CD14-positive monocyte (primary cell): ENCODE data around the gene RNASE12. TPM values are rescaled to one million over a fixed set of nuclear protein-coding genes. Genes with fewer than 3 reads are reported as not detected.
A peak's percentile ranks its signal among the peaks of the same experiment; 100 is the strongest.

Experiments
- DNase-seq, 3 donors: peaks; one replicate each; pipeline ENCODE4 v3.0.0-alpha.2; 2011 to 2022
- H2AFZ ChIP-seq: 2 replicates; pipeline ENCODE4 v1.6.0; 2012; ENCODE audit warnings: mild to moderate bottlenecking, low read depth, low read length, inconsistent platforms; ENCODE audit not compliant: insufficient read depth, poor library complexity, severe bottlenecking
- H3K27ac ChIP-seq, 2 donors: 1 replicate in 1 of 2; 2 replicates in 1 of 2; pipeline ENCODE4 v1.5.1; 2012 to 2013; ENCODE audit warnings: low read length in 2 of 2, control low read depth in 1 of 2, inconsistent platforms in 1 of 2, low read depth in 1 of 2, mild to moderate bottlenecking in 1 of 2
- H3K27me3 ChIP-seq, 2 donors: one replicate each; pipeline versions ENCODE4 v1.6.0 to v1.6.1; 2011 to 2013; ENCODE audit warnings: low read length in 2 of 2; ENCODE audit not compliant: control insufficient read depth in 2 of 2, insufficient read depth in 2 of 2
- H3K36me3 ChIP-seq, 2 donors: replicated peaks in 1 of 2; 1 replicate in 1 of 2; 2 replicates in 1 of 2; pipeline versions ENCODE4 v1.5.1 to v1.6.1; 2012 to 2013; ENCODE audit warnings: low read length in 2 of 2, control low read depth in 1 of 2, inconsistent platforms in 1 of 2, mild to moderate bottlenecking in 1 of 2; ENCODE audit not compliant: insufficient read depth in 2 of 2, control insufficient read depth in 1 of 2
- H3K4me1 ChIP-seq, 2 donors: 1 replicate in 1 of 2; 2 replicates in 1 of 2; pipeline versions ENCODE4 v1.5.1 to v1.6.1; 2012 to 2013; ENCODE audit warnings: low read length in 2 of 2, control low read depth in 1 of 2, inconsistent platforms in 1 of 2, mild to moderate bottlenecking in 1 of 2, moderate library complexity in 1 of 2; ENCODE audit not compliant: insufficient read depth in 2 of 2, control insufficient read depth in 1 of 2
- H3K4me2 ChIP-seq: replicated peaks from 2 replicates; pipeline ENCODE3; 2012; ENCODE audit warnings: low read length, moderate library complexity, mild to moderate bottlenecking; ENCODE audit not compliant: poor library complexity, severe bottlenecking; ENCODE audit errors: extremely low read depth
- H3K4me3 ChIP-seq, 3 experiments: fragments of 200-600 bp in 1 of 3; sonication (generic) in 1 of 3; replicated peaks in 1 of 3; 1 replicate in 2 of 3; 2 replicates in 1 of 3; pipeline ENCODE4 v1.5.1; 2011 to 2013; ENCODE audit warnings: low read length in 3 of 3, mild to moderate bottlenecking in 3 of 3, control low read depth in 2 of 3, low read depth in 2 of 3, inconsistent platforms in 1 of 3, moderate library complexity in 1 of 3
- H3K79me2 ChIP-seq: 2 replicates; pipeline ENCODE4 v1.6.0; 2012; ENCODE audit warnings: mild to moderate bottlenecking, control low read depth, inconsistent platforms, low read length, moderate library complexity; ENCODE audit not compliant: insufficient read depth
- H3K9ac ChIP-seq: 2 replicates; pipeline ENCODE4 v1.6.0; 2017; ENCODE audit warnings: low read length, mild to moderate bottlenecking; ENCODE audit not compliant: insufficient read depth, poor library complexity, severe bottlenecking
- H3K9me3 ChIP-seq, 2 donors: replicated peaks in 1 of 2; 1 replicate in 1 of 2; 2 replicates in 1 of 2; pipeline versions ENCODE4 v1.5.1 to v1.6.1; 2012 to 2013; ENCODE audit warnings: low read length in 2 of 2, control low read depth in 1 of 2; ENCODE audit not compliant: control insufficient read depth in 1 of 2, insufficient read depth in 1 of 2
- H4K20me1 ChIP-seq: 2 replicates; pipeline ENCODE4 v1.6.0; 2012; ENCODE audit warnings: mild to moderate bottlenecking, low read length, control low read depth, moderate library complexity; ENCODE audit not compliant: insufficient read depth
- H3K27ac Mint-ChIP-seq, 7 donors: one replicate each; pipeline ENCODE4 v1.8.0; 2020; ENCODE audit warnings: mild to moderate bottlenecking in 7 of 7, mixed read lengths in 7 of 7, moderate library complexity in 6 of 7, inconsistent platforms in 2 of 7
- H3K27me3 Mint-ChIP-seq, 3 donors: one replicate each; pipeline ENCODE4 v1.8.0; 2021 to 2022; ENCODE audit warnings: low read depth in 3 of 3, mild to moderate bottlenecking in 3 of 3, mixed read lengths in 3 of 3, moderate library complexity in 3 of 3, inconsistent platforms in 1 of 3
- H3K36me3 Mint-ChIP-seq, 2 donors: one replicate each; pipeline ENCODE4 v1.8.0; 2020; ENCODE audit warnings: mixed read lengths in 2 of 2, inconsistent platforms in 1 of 2, mild to moderate bottlenecking in 1 of 2
- H3K4me1 Mint-ChIP-seq: one replicate; pipeline ENCODE4 v1.8.0; 2020; ENCODE audit warnings: mild to moderate bottlenecking, mixed read lengths
- H3K4me3 Mint-ChIP-seq, 2 donors: one replicate each; pipeline ENCODE4 v1.8.0; 2020; ENCODE audit warnings: mild to moderate bottlenecking in 2 of 2, mixed read lengths in 2 of 2, moderate library complexity in 1 of 2
- H3K9me3 Mint-ChIP-seq, 7 donors: one replicate each; pipeline ENCODE4 v1.8.0; 2020 to 2022; ENCODE audit warnings: mixed read lengths in 7 of 7, mild to moderate bottlenecking in 6 of 7, moderate library complexity in 6 of 7, inconsistent platforms in 2 of 7
- WGBS: methylation state at CpG from one replicate; pipeline ENCODE4 v1.1.5; 2013; ENCODE audit warnings: missing lambda C conversion rate; ENCODE audit not compliant: insufficient coverage; 5-methylcytosine and 5-hydroxymethylcytosine counted together
- intact Hi-C, 2 donors: fragments of 100-400 bp; cut with micrococcal nuclease; formaldehyde crosslinking; loops; one replicate each; pipeline versions ENCODE4 v1.15.0 to v1.15.1; 2023
- polyA plus RNA-seq, 3 donors: library from polyadenylated mRNA; depleted of rRNA in 1 of 3; unstranded in 2 of 3; stranded (reverse) in 1 of 3; fragments of 300-500 nt in 2 of 3; fragments of >200 nt in 1 of 3; fragmentation: Illumina TruSeq in 2 of 3; gene quantifications; 1 replicate in 2 of 3; 2 replicates in 1 of 3; pipeline ENCODE4 v1.2.3, GENCODE V29; 2012 to 2021
- TF ChIP-seq, protein P1 (sequence below): fragments of 200-600 bp; IDR thresholded peaks from one replicate; pipeline ENCODE4 v1.8.0; 2022; ENCODE audit warnings: antibody characterized with exemption, mild to moderate bottlenecking

RNASE12 gene
- polyA plus RNA-seq, 3 donors, result not detected

DNA sequence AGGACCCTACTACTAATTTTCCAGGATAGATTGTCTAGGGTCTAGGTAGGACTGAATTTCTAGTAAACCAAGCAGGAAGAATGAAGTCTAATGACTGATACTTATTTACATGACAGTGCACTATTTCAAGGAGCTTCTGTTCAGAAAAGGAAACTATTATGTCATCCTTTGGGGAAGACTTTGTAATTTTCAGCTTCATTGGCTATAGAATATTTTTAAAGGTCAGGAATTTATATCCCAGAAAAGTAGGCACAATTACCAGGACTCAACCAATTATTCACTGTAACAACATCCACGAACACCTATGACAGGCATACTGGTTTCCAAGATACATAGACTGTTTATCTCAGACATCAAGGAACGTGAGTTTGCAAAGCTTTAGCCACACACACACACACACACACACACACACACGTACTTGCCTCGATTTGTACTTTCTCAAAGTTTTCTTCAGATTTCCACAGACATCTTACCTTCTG is 27.1 kb upstream of the RNASE12 start:
- Mint-ChIP-seq H3K9me3 (peaks cover 0 to 2% (median 0%) of the 10 kb centered on the region in 7 donors), H3K27me3 (peaks cover 2 to 3% (median 3%) of the 10 kb centered on the region in 3 donors), H3K4me3 (no peak overlapping the region), H3K36me3 (no peaks in the 10 kb centered on the region), H3K27ac (peak overlapping the region in 5 of 7 donors; percentile 12 to 77 (median 34)), H3K4me1 (peaks cover 32% of the 10 kb centered on the region)
- peak overlapping the region; percentile 40 for H3K4me2 ChIP-seq
- TF ChIP-seq, protein P1, sequence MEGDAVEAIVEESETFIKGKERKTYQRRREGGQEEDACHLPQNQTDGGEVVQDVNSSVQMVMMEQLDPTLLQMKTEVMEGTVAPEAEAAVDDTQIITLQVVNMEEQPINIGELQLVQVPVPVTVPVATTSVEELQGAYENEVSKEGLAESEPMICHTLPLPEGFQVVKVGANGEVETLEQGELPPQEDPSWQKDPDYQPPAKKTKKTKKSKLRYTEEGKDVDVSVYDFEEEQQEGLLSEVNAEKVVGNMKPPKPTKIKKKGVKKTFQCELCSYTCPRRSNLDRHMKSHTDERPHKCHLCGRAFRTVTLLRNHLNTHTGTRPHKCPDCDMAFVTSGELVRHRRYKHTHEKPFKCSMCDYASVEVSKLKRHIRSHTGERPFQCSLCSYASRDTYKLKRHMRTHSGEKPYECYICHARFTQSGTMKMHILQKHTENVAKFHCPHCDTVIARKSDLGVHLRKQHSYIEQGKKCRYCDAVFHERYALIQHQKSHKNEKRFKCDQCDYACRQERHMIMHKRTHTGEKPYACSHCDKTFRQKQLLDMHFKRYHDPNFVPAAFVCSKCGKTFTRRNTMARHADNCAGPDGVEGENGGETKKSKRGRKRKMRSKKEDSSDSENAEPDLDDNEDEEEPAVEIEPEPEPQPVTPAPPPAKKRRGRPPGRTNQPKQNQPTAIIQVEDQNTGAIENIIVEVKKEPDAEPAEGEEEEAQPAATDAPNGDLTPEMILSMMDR, result no peak
- peak in 2 of 3 donors; percentile 36 to 38 for DNase-seq
- H3K79me2 ChIP-seq, result no peaks in the 10 kb centered on the region
- H2AFZ ChIP-seq, result no peak overlapping the region
- 55% methylated on average over 2 of the region's 4 CpGs for WGBS
- peak overlapping the region in 1 of 2 donors; percentile 1 for H3K27ac ChIP-seq
- no peaks in the 10 kb centered on the region for H3K27me3 ChIP-seq
- no peaks in the 10 kb centered on the region for H3K36me3 ChIP-seq
- H3K9me3 ChIP-seq, result no peaks in the 10 kb centered on the region
- no peaks in the 10 kb centered on the region for H4K20me1 ChIP-seq
- H3K9ac ChIP-seq, result no peak overlapping the region
- peak overlapping the region in 1 of 3 experiments; percentile 14 for H3K4me3 ChIP-seq
- intact Hi-C loops, result loop anchor here in 1 of 2 donors (10.0 kb wide), 1 partner anchor 166 kb away; the partner anchor contains the start of gene RNASE6
- H3K4me1 ChIP-seq, result peaks cover 37 to 41% of the 10 kb centered on the region in 2 donors

DNA sequence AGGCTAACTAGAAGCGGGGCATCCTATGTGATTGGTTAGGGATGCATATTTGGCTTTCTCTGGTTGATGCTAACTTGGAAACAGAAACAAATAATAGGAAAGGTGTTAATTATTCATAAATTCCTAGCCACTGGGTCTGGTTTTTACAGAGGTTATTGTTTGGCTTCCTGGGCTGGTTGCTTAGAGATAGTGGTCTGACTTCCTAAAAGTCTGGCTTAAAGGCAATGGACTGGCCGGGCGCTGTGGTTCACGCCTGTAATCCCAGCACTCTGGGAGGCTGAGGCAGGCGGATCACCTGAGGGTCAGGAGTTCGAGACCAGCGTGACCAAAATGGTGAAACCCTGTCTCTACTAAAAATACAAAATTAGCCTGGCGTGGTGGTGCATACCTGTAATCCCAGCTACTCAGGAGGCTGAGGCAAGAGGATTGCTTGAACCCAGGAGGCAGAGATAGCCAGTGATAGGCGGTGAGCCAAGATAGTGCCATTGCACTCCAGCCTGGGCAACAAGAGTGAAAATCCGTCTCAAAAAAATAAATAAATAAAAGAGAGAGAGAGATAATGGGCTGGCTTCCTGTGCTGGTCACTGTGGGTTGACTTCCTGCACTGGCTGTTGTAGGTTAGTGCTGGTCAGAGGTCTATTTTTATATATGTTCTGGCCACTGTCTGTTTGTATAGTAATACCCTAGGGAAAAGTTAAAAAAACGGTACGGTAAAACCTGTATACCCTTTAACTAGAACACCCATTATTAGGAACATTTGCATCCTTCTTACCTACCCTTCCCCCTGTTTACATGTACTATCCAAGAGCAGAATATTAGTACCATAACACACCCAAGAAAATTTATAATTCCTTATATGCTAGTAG is 26.2 kb upstream of the RNASE12 start:
- Histone ChIP-seq H4K20me1 (no peaks in the 10 kb centered on the region), H2AFZ (no peak overlapping the region), H3K9ac (no peak overlapping the region), H3K9me3 (no peaks in the 10 kb centered on the region), H3K4me2 (no peak overlapping the region), H3K4me1 (peaks cover 37 to 41% of the 10 kb centered on the region in 2 donors), H3K36me3 (no peaks in the 10 kb centered on the region), H3K79me2 (no peaks in the 10 kb centered on the region), H3K4me3 (no peak overlapping the region), H3K27me3 (no peaks in the 10 kb centered on the region), H3K27ac (peak overlapping the region in 1 of 2 donors; percentile 1)
- peak overlapping the region in 5 of 7 donors; percentile 12 to 70 (median 34) for H3K27ac Mint-ChIP-seq
- H3K27me3 Mint-ChIP-seq, result peaks cover 1 to 3% (median 1%) of the 10 kb centered on the region in 3 donors
- peaks cover 22% of the 10 kb centered on the region for H3K4me1 Mint-ChIP-seq
- H3K9me3 Mint-ChIP-seq, result peaks cover 0 to 1% (median 0%) of the 10 kb centered on the region in 7 donors
- TF ChIP-seq, protein P1, result no peak
- H3K4me3 Mint-ChIP-seq, result no peak overlapping the region
- DNase-seq, result no peak
- intact Hi-C loops, result loop anchor here in 1 of 2 donors (10.0 kb wide), 1 partner anchor 167 kb away; the partner anchor contains the start of gene RNASE6
- H3K36me3 Mint-ChIP-seq, result no peaks in the 10 kb centered on the region
- WGBS, result 91% methylated on average over 8 of the region's 12 CpGs
